Renal pelvis (tissue), 4 donors: ENCODE results near the gene GBX2. TPM values are rescaled to one million over a fixed set of nuclear protein-coding genes. Genes with fewer than 3 reads are reported as not detected.
A peak's percentile ranks its signal among the peaks of the same experiment; 100 is the strongest.

Experiments
- DNase-seq: peaks from one replicate; pipeline ENCODE4 v3.0.0-alpha.2; 2013
- polyA plus RNA-seq, 3 donors: library from polyadenylated mRNA; unstranded; fragments of 120-200 nt; gene quantifications; one replicate each; pipeline ENCODE4 v1.2.1, GENCODE V29; 2013; ENCODE audit not compliant: insufficient read length in 3 of 3

Gene GBX2
- polyA plus RNA-seq, 3 donors, result 0.39 to 0.61 (median 0.44) TPM

DNA sequence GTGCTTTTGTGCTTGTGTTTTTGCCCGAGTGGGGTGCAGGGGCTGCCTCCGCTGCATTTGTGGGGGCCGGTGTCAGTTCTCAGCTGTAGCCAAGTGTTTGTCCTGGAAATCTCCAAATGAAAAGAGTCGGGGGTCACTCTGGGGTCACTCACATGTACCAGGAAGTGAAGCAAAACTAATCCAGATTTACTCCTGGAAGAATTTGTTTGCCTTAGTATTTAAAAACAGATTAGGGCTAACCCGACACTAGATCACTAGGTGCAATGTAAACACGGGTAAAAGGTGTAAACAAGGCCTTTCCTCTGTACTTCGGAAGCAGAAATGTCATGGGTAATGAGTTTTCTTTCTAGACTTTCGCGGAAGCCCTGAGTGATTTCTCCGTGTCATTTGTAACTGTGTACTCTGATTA, 50.3 kb downstream of the GBX2 start:
- peak; percentile 39 for DNase-seq

DNA sequence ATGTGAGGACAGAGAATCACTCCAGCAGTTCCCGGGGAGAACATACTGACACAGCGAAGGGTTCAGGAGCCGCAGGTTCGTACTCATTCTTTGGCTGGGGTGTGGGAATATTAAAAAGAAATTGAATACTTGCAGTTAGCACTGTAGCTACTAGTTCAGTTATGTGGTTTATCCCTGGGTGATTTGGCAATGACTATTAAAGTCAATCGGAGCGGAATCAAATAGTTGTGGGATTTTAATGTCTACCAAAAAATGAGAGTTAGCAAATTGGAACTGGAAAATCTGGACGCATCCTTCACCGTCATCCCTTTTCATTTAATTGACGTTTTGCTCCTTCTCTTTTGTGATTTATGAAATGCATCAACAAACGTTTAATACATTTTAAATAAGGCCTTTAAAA, 50.8 kb downstream of the GBX2 start:
- DNase-seq, result no peak

Other genes starting within 250 kb of the GBX2 start
- gene ASB18, start 96.0 kb upstream of the GBX2 start, polyA plus RNA-seq, result under 1 TPM in 2 of 3 donors, not detected in 1; 0.07 to 0.13 TPM